ENCODE measurements around the gene SMYD3. TPM values are rescaled to one million over a fixed set of nuclear protein-coding genes. Genes with fewer than 3 reads are reported as not detected.

The SMYD3 gene
- total RNA-seq, 4 donors from 2014 or later = 12.0 to 15.0 (median 13.2) TPM

DNA sequence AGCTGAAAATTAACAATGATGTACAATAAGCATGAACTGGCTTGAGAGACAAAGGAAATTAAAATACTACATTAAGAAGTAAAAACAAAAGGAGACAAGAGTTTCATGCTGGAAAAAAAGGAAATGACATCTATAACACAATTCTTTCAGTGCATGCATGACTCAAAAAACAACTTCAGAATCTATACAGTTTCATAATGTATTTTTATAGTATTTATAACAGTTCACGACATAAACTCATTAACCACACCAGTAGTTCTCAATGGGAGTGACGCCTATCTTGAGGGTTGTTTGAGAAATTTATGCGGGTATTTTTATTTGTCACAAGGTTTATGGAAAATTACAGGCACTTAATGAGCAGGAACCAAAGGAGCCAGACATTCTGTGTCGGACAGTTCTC lies 168.5 kb downstream of the SMYD3 start:
- TF ChIP-seq, protein P1, sequence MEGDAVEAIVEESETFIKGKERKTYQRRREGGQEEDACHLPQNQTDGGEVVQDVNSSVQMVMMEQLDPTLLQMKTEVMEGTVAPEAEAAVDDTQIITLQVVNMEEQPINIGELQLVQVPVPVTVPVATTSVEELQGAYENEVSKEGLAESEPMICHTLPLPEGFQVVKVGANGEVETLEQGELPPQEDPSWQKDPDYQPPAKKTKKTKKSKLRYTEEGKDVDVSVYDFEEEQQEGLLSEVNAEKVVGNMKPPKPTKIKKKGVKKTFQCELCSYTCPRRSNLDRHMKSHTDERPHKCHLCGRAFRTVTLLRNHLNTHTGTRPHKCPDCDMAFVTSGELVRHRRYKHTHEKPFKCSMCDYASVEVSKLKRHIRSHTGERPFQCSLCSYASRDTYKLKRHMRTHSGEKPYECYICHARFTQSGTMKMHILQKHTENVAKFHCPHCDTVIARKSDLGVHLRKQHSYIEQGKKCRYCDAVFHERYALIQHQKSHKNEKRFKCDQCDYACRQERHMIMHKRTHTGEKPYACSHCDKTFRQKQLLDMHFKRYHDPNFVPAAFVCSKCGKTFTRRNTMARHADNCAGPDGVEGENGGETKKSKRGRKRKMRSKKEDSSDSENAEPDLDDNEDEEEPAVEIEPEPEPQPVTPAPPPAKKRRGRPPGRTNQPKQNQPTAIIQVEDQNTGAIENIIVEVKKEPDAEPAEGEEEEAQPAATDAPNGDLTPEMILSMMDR (IDR thresholded peaks at IDR 0.05) = no peak
- TF ChIP-seq POLR2A (IDR thresholded peaks at IDR 0.05; ENCODE audit: low read depth) = no peak
- TF ChIP-seq EP300 (IDR thresholded peaks at IDR 0.05) = no peak
- no peak for TF ChIP-seq POLR2AphosphoS5 (IDR thresholded peaks at IDR 0.05)
- H3K4me3 ChIP-seq = no peak overlapping the region
- peaks cover 0 to 13% (median 4%) of the 10 kb centered on the region in 4 donors for H3K4me1 ChIP-seq
- no peak overlapping the region for H3K27ac ChIP-seq (replicated peaks in 1 of 4)
- H3K27me3 ChIP-seq = no peaks in the 10 kb centered on the region
- 83% methylated on average over 4 of the region's 4 CpGs for WGBS
- DNase-seq (ENCODE audit: extremely low spot score) = no peak
- intact Hi-C loops (cut with DNase I) = no loop called here
- no peaks in the 10 kb centered on the region for H3K9me3 ChIP-seq
- H3K36me3 ChIP-seq = no peaks in the 10 kb centered on the region

DNA sequence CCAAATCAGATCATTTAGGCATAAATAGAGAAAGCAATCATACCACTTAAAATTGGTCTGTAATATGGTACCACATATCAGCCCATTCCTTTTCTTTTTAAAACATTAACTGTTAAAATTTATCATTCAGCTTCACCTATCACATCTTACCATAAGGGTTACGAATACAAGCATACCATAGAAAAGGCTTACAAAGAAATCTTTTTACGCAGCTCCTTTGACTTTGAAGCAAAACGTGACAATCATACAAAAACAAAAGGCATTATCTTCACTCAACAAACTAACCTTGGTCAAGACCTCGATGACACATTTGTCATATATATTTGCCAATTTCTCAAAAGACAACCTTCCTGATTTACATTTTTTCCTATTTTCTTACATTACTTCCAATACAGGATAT lies 169.0 kb downstream of the SMYD3 start:
- no peak overlapping the region for H3K27ac ChIP-seq (replicated peaks in 1 of 4)
- no peaks in the 10 kb centered on the region for H3K36me3 ChIP-seq
- DNase-seq (ENCODE audit: extremely low spot score) = no peak
- intact Hi-C loops (cut with DNase I) = no loop called here
- H3K27me3 ChIP-seq = no peaks in the 10 kb centered on the region
- no peaks in the 10 kb centered on the region for H3K9me3 ChIP-seq
- no peak overlapping the region for H3K4me3 ChIP-seq
- H3K4me1 ChIP-seq = peaks cover 0 to 13% (median 4%) of the 10 kb centered on the region in 4 donors
- whole genome bisulfite sequencing = 91% methylated on average over 4 of the region's 4 CpGs
- TF ChIP-seq, protein P1 (IDR thresholded peaks at IDR 0.05) = no peak
- TF ChIP-seq POLR2A (IDR thresholded peaks at IDR 0.05; ENCODE audit: low read depth) (no peak), POLR2AphosphoS5 (IDR thresholded peaks at IDR 0.05) (no peak), EP300 (IDR thresholded peaks at IDR 0.05) (no peak)

DNA sequence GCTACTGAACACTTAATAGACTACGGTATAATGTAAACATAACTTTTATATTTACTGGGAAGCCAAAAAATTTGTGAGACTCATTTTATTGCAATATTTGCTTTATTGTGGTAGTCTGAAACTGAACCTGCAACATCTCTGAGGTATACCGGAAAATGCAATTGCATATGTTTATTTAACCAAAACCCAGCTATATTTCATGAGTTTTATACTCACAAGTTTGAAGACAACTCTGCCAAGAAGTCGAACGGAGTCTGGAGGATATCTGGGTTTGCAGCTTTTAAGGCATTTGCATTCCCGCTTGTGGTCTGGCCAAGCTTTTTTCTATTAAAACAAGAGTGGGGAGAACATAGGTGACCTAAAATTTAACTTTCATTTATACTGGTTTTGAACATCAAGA lies 171.9 kb downstream of the SMYD3 start:
- H3K9me3 ChIP-seq = no peaks in the 10 kb centered on the region
- H3K27ac ChIP-seq (replicated peaks in 1 of 4) = no peak overlapping the region
- 76% methylated on average over 5 of the region's 5 CpGs for WGBS
- TF ChIP-seq EP300 (IDR thresholded peaks at IDR 0.05) (no peak), POLR2AphosphoS5 (IDR thresholded peaks at IDR 0.05) (no peak), POLR2A (IDR thresholded peaks at IDR 0.05; ENCODE audit: low read depth) (no peak)
- TF ChIP-seq, protein P1 (IDR thresholded peaks at IDR 0.05) = no peak
- peaks cover 0 to 3% (median 0%) of the 10 kb centered on the region in 4 donors for H3K36me3 ChIP-seq
- no peak for DNase-seq (ENCODE audit: extremely low spot score)
- H3K4me1 ChIP-seq = peaks cover 0 to 13% (median 4%) of the 10 kb centered on the region in 4 donors
- intact Hi-C loops (cut with DNase I) = no loop called here
- H3K4me3 ChIP-seq = no peak overlapping the region
- H3K27me3 ChIP-seq = no peaks in the 10 kb centered on the region

DNA sequence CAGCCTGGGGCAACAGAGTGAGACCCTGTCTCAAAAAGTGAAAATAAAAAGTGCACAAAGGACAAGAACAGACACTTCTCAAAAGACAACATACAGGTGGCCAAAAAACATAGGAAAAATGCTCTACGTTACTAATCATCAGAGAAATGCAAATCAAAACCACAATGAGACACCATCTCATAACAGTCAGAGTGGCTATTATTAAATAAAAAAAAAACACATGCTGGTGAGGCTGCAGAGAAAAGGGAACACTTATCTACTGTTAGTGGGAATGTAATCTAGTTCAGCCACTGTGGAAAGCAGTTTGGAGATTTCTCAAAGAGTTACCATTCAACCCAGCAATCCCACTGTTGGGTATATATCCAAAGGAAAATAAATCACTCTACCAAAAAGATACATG lies 173.2 kb downstream of the SMYD3 start:
- no peak overlapping the region for H3K4me3 ChIP-seq
- peaks cover 0 to 9% (median 0%) of the 10 kb centered on the region in 4 donors for H3K36me3 ChIP-seq
- no peak for DNase-seq (ENCODE audit: extremely low spot score)
- no peak overlapping the region for H3K27ac ChIP-seq (replicated peaks in 1 of 4)
- 88% methylated on average over 1 of the region's 1 CpG for WGBS
- H3K4me1 ChIP-seq = peaks cover 0 to 13% (median 4%) of the 10 kb centered on the region in 4 donors
- no peak for TF ChIP-seq EP300 (IDR thresholded peaks at IDR 0.05)
- no peak for TF ChIP-seq POLR2A (IDR thresholded peaks at IDR 0.05; ENCODE audit: low read depth)
- TF ChIP-seq, protein P1 (IDR thresholded peaks at IDR 0.05) = no peak
- TF ChIP-seq POLR2AphosphoS5 (IDR thresholded peaks at IDR 0.05) = no peak
- intact Hi-C loops (cut with DNase I) = no loop called here
- no peaks in the 10 kb centered on the region for H3K27me3 ChIP-seq
- no peaks in the 10 kb centered on the region for H3K9me3 ChIP-seq

DNA sequence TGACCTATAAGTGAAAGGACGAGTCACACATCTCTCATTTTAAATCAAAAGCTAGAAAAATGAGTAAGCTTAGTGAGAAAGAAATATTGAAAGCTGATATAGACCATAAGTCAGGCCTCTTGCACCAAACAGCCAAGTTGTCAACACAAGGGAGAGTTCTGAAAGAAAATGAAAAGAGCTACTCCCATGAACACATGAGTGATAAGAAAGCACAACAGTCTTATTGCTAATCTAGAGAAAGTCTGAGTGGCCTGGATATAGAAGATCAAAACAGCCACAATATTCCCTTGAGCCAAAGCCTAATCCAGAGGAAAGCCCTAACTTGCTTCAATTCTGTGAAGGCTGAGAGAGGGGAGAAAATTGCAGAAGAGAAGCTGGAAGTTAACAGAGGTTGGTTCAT lies 175.0 kb downstream of the SMYD3 start:
- intact Hi-C loops (cut with DNase I) = no loop called here
- Histone ChIP-seq H3K4me3 (no peak overlapping the region), H3K27ac (replicated peaks in 1 of 4) (no peak overlapping the region), H3K27me3 (no peaks in the 10 kb centered on the region), H3K4me1 (peaks cover 0 to 8% (median 4%) of the 10 kb centered on the region in 4 donors), H3K9me3 (no peaks in the 10 kb centered on the region), H3K36me3 (peaks cover 0 to 14% (median 0%) of the 10 kb centered on the region in 4 donors)
- WGBS = 26% methylated on average over 1 of the region's 1 CpG
- TF ChIP-seq EP300 (IDR thresholded peaks at IDR 0.05) = no peak
- TF ChIP-seq, protein P1 (IDR thresholded peaks at IDR 0.05) = no peak
- TF ChIP-seq POLR2AphosphoS5 (IDR thresholded peaks at IDR 0.05) = no peak
- TF ChIP-seq POLR2A (IDR thresholded peaks at IDR 0.05; ENCODE audit: low read depth) = no peak
- no peak for DNase-seq (ENCODE audit: extremely low spot score)
